GM10266 (cell line): ENCODE data around the gene EVA1C.
"Not testable (repeated sequence)": the region's sequence is repeated elsewhere in the genome, so short reads cannot be mapped to it uniquely, and the experiment has no call there.

ENCODE experiments used
- DNase-seq: peaks from one replicate; pipeline ENCODE4 v3.0.0; 2012; ENCODE audit errors: extremely low spot score
- CTCF ChIP-seq: IDR thresholded peaks from 2 replicates; pipeline ENCODE4 v1.5.1; 2012; ENCODE audit warnings: mild to moderate bottlenecking, low read depth; ENCODE audit not compliant: control insufficient read depth, insufficient read depth; ENCODE audit errors: missing control alignments

EVA1C gene

GRCh38 chr21:32448803-32449594, 36.5 kb downstream of the EVA1C start:
- DNase-seq, result no peak
- TF ChIP-seq CTCF, result no peak

GRCh38 chr21:32450881-32451701, 38.6 kb downstream of the EVA1C start:
- DNase-seq, result not testable (repeated sequence)

- not testable (repeated sequence) for DNase-seq
Observed at GRCh38 chr21:32452191-32452590, 39.7 kb downstream of the EVA1C start.

- no peak for TF ChIP-seq CTCF
- no peak for DNase-seq
Observed at GRCh38 chr21:32452641-32453040, 40.1 kb downstream of the EVA1C start.

- no peak for TF ChIP-seq CTCF
- DNase-seq, result no peak
Observed at GRCh38 chr21:32455548-32455947, 43.0 kb downstream of the EVA1C start.

GRCh38 chr21:32456497-32456918, 44.0 kb downstream of the EVA1C start:
- no peak for TF ChIP-seq CTCF
- no peak for DNase-seq

- DNase-seq, result no peak
- no peak for TF ChIP-seq CTCF
Observed at GRCh38 chr21:32457360-32457840, 44.9 kb downstream of the EVA1C start.

GRCh38 chr21:32457962-32458361, 45.5 kb downstream of the EVA1C start:
- no peak for TF ChIP-seq CTCF
- no peak for DNase-seq
